G401 (cell line): ENCODE results near the gene AGAP3. TPM values are rescaled to one million over a fixed set of nuclear protein-coding genes. Genes with fewer than 3 reads are reported as not detected.
A peak's percentile ranks its signal among the peaks of the same experiment; 100 is the strongest.

Source experiments
- DNase-seq: peaks from one replicate; pipeline ENCODE4 v3.0.0-alpha.2; 2015; ENCODE audit warnings: low spot score
- in situ Hi-C: cut with HindIII; loops from 2 replicates; pipeline ENCODE4 v1.10.0; 2016; ENCODE audit warnings: low sequenced_read_pairs, mixed read lengths
- total RNA-seq: library from RNA; depleted of rRNA; stranded (reverse); fragments of >200 nt; shearing (Covaris generic); gene quantifications from 2 replicates; pipeline ENCODE4 v1.2.3, GENCODE V29; 2014

The AGAP3 gene
- total RNA-seq, 1 experiment from 2014 or later: 51.9 TPM

- in situ Hi-C loops: no loop called here
- no peak for DNase-seq
Observed at GRCh38 chr7:151118108-151119054, 32.1 kb downstream of the AGAP3 start.

- in situ Hi-C loops: no loop called here
- no peak for DNase-seq
Observed at GRCh38 chr7:151119055-151119415, 32.8 kb downstream of the AGAP3 start.

GRCh38 chr7:151119902-151120301 lies 33.6 kb downstream of the AGAP3 start:
- no peak for DNase-seq
- in situ Hi-C loops: no loop called here

GRCh38 chr7:151120896-151121295 lies 34.6 kb downstream of the AGAP3 start:
- in situ Hi-C loops: no loop called here
- DNase-seq: no peak

GRCh38 chr7:151121380-151122170 lies 35.3 kb downstream of the AGAP3 start:
- in situ Hi-C loops: no loop called here
- no peak for DNase-seq

- DNase-seq: peak; percentile 77
- in situ Hi-C loops: no loop called here
Observed at GRCh38 chr7:151122276-151122675, 36.0 kb downstream of the AGAP3 start.

GRCh38 chr7:151122796-151123157 lies 36.5 kb downstream of the AGAP3 start:
- no peak for DNase-seq
- in situ Hi-C loops: no loop called here

- DNase-seq: no peak
- in situ Hi-C loops: no loop called here
Observed at GRCh38 chr7:151123158-151123821, 37.0 kb downstream of the AGAP3 start.

GRCh38 chr7:151123822-151124464 lies 37.7 kb downstream of the AGAP3 start:
- DNase-seq: peak; percentile 93
- in situ Hi-C loops: no loop called here

GRCh38 chr7:151124481-151124880 lies 38.2 kb downstream of the AGAP3 start:
- in situ Hi-C loops: no loop called here
- DNase-seq: no peak

- in situ Hi-C loops: no loop called here
- no peak for DNase-seq
Observed at GRCh38 chr7:151124899-151125399, 38.7 kb downstream of the AGAP3 start.

GRCh38 chr7:151125470-151125845 lies 39.2 kb downstream of the AGAP3 start:
- no peak for DNase-seq
- in situ Hi-C loops: no loop called here

GRCh38 chr7:151125846-151126481 lies 39.7 kb downstream of the AGAP3 start:
- no peak for DNase-seq
- in situ Hi-C loops: no loop called here

GRCh38 chr7:151126491-151127137 lies 40.3 kb downstream of the AGAP3 start:
- in situ Hi-C loops: no loop called here
- DNase-seq: no peak

GRCh38 chr7:151128144-151128543 lies 41.9 kb downstream of the AGAP3 start:
- in situ Hi-C loops: no loop called here
- DNase-seq: no peak

- in situ Hi-C loops: no loop called here
- no peak for DNase-seq
Observed at GRCh38 chr7:151128716-151129115, 42.4 kb downstream of the AGAP3 start.

- in situ Hi-C loops: no loop called here
- DNase-seq: no peak
Observed at GRCh38 chr7:151129117-151129959, 43.1 kb downstream of the AGAP3 start.
